COLO829 (cell line): ENCODE results near the gene COQ8B.

ENCODE experiments used
- DNase-seq: peaks from one replicate; pipeline ENCODE4 v3.0.0; 2012; ENCODE audit warnings: low spot score

Gene COQ8B

GRCh38 chr19:40717325-40717879 lies 716 bp upstream of the COQ8B start:
- no peak for DNase-seq

- peak; percentile 49 for DNase-seq
Measured at GRCh38 chr19:40716031-40716481, 630 bp downstream of the COQ8B start.

- peak; percentile 81 for DNase-seq
Measured at GRCh38 chr19:40714441-40715299, 2.0 kb downstream of the COQ8B start.

- DNase-seq = no peak
Measured at GRCh38 chr19:40713939-40714338, 2.7 kb downstream of the COQ8B start.

- no peak for DNase-seq
Measured at GRCh38 chr19:40709817-40710216, 6.9 kb downstream of the COQ8B start.

GRCh38 chr19:40707615-40708014 lies 9.1 kb downstream of the COQ8B start:
- DNase-seq = no peak

- no peak for DNase-seq
Measured at GRCh38 chr19:40705950-40706619, 10.6 kb downstream of the COQ8B start.

GRCh38 chr19:40705362-40705651 lies 11.4 kb downstream of the COQ8B start:
- DNase-seq = no peak

GRCh38 chr19:40704491-40705361 lies 12.0 kb downstream of the COQ8B start:
- DNase-seq = no peak

GRCh38 chr19:40703029-40703755 lies 13.5 kb downstream of the COQ8B start:
- no peak for DNase-seq

GRCh38 chr19:40702337-40703012 lies 14.2 kb downstream of the COQ8B start:
- DNase-seq = no peak

- DNase-seq = no peak
Measured at GRCh38 chr19:40701758-40702157, 14.9 kb downstream of the COQ8B start.

- DNase-seq = no peak
Measured at GRCh38 chr19:40700083-40700482, 16.6 kb downstream of the COQ8B start.

GRCh38 chr19:40697007-40697406 lies 19.7 kb downstream of the COQ8B start:
- DNase-seq = no peak

- DNase-seq = no peak
Measured at GRCh38 chr19:40695881-40696280, 20.8 kb downstream of the COQ8B start.

- DNase-seq = no peak
Measured at GRCh38 chr19:40693896-40694295, 22.8 kb downstream of the COQ8B start.

GRCh38 chr19:40693150-40693788 lies 23.4 kb downstream of the COQ8B start:
- no peak for DNase-seq

GRCh38 chr19:40692212-40692551 lies 24.5 kb downstream of the COQ8B start:
- no peak for DNase-seq

- no peak for DNase-seq
Measured at GRCh38 chr19:40691421-40692211, 25.1 kb downstream of the COQ8B start.
